Testis (tissue), 2 donors: ENCODE results near the gene PIEZO1.

ENCODE experiments used
- CTCF ChIP-seq, 3 experiments: fragments of 450-650 bp in 2 of 3; fragments of 200-600 bp in 1 of 3; sonication (generic) in 1 of 3; IDR thresholded peaks; one replicate each; pipeline ENCODE4 v1.5.1; 2016 to 2019; ENCODE audit warnings: antibody characterized with exemption in 3 of 3, mild to moderate bottlenecking in 2 of 3, moderate library complexity in 1 of 3
- POLR2A ChIP-seq: fragments of 450-650 bp; IDR thresholded peaks from one replicate; pipeline ENCODE4 v1.6.1; 2017; ENCODE audit warnings: antibody characterized with exemption, mild to moderate bottlenecking, moderate library complexity

- TF ChIP-seq CTCF (IDR thresholded peaks at IDR 0.05) (no peak), POLR2A (no peak)
Observed at GRCh38 chr16:88803264-88803987, 18.4 kb upstream of the PIEZO1 start, which contains the start of gene CDT1.
